IMR-90 (cell line): Measurements from ENCODE around the gene GAS2L2. TPM values are rescaled to one million over a fixed set of nuclear protein-coding genes. Genes with fewer than 3 reads are reported as not detected.
A peak's percentile ranks its signal among the peaks of the same experiment; 100 is the strongest.

Experiments used
- ATAC-seq: fragments of 200-7000 bp; cut with Tn5 transposase; 2 replicates; pipeline ENCODE4 v1.9.1; 2020; ENCODE audit warnings: low read depth, mild to moderate bottlenecking, moderate library complexity
- BruUV-seq: library from RNA; stranded (reverse); fragments of 400-500 nt; replicated peaks from 2 replicates; lab custom pipeline; 2021; lab: Mats Ljungman, UMichigan
- CTCF ChIA-PET: fragments of 300-600 bp; formaldehyde crosslinking; extraction: SDS; loops from one replicate; lab custom pipeline; 2021; ENCODE audit warnings: antibody characterized with exemption; lab: Yijun Ruan, JAX
- POLR2A ChIA-PET: fragments of 300-600 bp; sonication (Branson Sonifier 250); formaldehyde crosslinking; loops from one replicate; lab custom pipeline; 2022; ENCODE audit warnings: antibody characterized with exemption; ENCODE audit not compliant: unreplicated experiment; lab: Charles Lee
- DNase-seq: peaks from one replicate; pipeline ENCODE4 v3.0.0; 2013
- H2AFZ ChIP-seq: replicated peaks from 2 replicates; pipeline ENCODE3; 2013; ENCODE audit warnings: low read length, mild to moderate bottlenecking; ENCODE audit not compliant: poor library complexity
- H2AK5ac ChIP-seq: 2 replicates; pipeline ENCODE4 v1.6.1; 2013; ENCODE audit warnings: low read depth, low read length, inconsistent platforms
- H2AK9ac ChIP-seq: replicated peaks from 2 replicates; pipeline ENCODE3; 2013; ENCODE audit warnings: mild to moderate bottlenecking, low read depth, low read length, moderate library complexity; ENCODE audit not compliant: poor library complexity
- H2BK120ac ChIP-seq: 2 replicates; pipeline ENCODE4 v1.6.1; 2013; ENCODE audit warnings: low read depth, low read length, inconsistent platforms
- H2BK15ac ChIP-seq: 3 replicates; pipeline ENCODE4 v1.6.1; 2013; ENCODE audit warnings: low read depth, low read length, inconsistent platforms
- H2BK20ac ChIP-seq: 2 replicates; pipeline ENCODE4 v1.6.1; 2013; ENCODE audit warnings: low read depth, mild to moderate bottlenecking, inconsistent platforms, low read length, moderate library complexity
- H2BK5ac ChIP-seq: 2 replicates; pipeline ENCODE4 v1.6.1; 2013; ENCODE audit warnings: mild to moderate bottlenecking, low read depth, low read length, inconsistent platforms; ENCODE audit not compliant: poor library complexity, severe bottlenecking
- H3K14ac ChIP-seq: replicated peaks from 2 replicates; pipeline ENCODE4 v1.6.1; 2013; ENCODE audit warnings: low read depth, low read length, inconsistent platforms
- H3K18ac ChIP-seq: 2 replicates; pipeline ENCODE4 v1.6.1; 2013; ENCODE audit warnings: low read depth, low read length, control low read depth
- H3K23ac ChIP-seq: 2 replicates; pipeline ENCODE4 v1.6.1; 2013; ENCODE audit warnings: low read depth, low read length, inconsistent platforms
- H3K27ac ChIP-seq: 2 replicates; pipeline ENCODE4 v1.5.1; 2013; ENCODE audit warnings: mild to moderate bottlenecking, control low read depth, low read length; ENCODE audit not compliant: insufficient read depth
- H3K27me3 ChIP-seq: 2 replicates; pipeline ENCODE4 v1.6.1; 2013; ENCODE audit warnings: low read length; ENCODE audit not compliant: control insufficient read depth, insufficient read depth
- H3K36me3 ChIP-seq: 2 replicates; pipeline ENCODE4 v1.6.1; 2013; ENCODE audit warnings: low read length, mixed read lengths; ENCODE audit not compliant: control insufficient read depth, insufficient read depth
- H3K4ac ChIP-seq: 2 replicates; pipeline ENCODE4 v1.6.1; 2013; ENCODE audit warnings: low read depth, low read length, inconsistent platforms
- H3K4me1 ChIP-seq: 2 replicates; pipeline ENCODE4 v1.6.1; 2013; ENCODE audit warnings: low read length, mixed read lengths; ENCODE audit not compliant: control insufficient read depth, insufficient read depth
- H3K4me2 ChIP-seq: 2 replicates; pipeline ENCODE4 v1.6.1; 2013; ENCODE audit warnings: low read depth, mild to moderate bottlenecking, control low read depth, low read length, moderate library complexity
- H3K4me3 ChIP-seq: 2 replicates; pipeline ENCODE4 v1.5.1; 2013; ENCODE audit warnings: low read depth, mild to moderate bottlenecking, control low read depth, low read length, moderate library complexity; ENCODE audit not compliant: insufficient read depth
- H3K56ac ChIP-seq: 2 replicates; pipeline ENCODE4 v1.6.1; 2013; ENCODE audit warnings: low read length, inconsistent platforms; ENCODE audit not compliant: insufficient read depth; ENCODE audit errors: extremely low read depth
- H3K79me1 ChIP-seq, 2 experiments: 2 replicates each; pipeline ENCODE4 v1.6.1; 2013; ENCODE audit warnings: low read length in 2 of 2, inconsistent platforms in 1 of 2, low read depth in 1 of 2
- H3K9ac ChIP-seq: 2 replicates; pipeline ENCODE4 v1.6.1; 2013; ENCODE audit warnings: low read depth, low read length, control low read depth
- H3K9me1 ChIP-seq: 2 replicates; pipeline ENCODE4 v1.6.1; 2013; ENCODE audit warnings: low read length, inconsistent platforms; ENCODE audit not compliant: insufficient read depth
- H3K9me3 ChIP-seq: 2 replicates; pipeline ENCODE4 v1.6.1; 2013; ENCODE audit warnings: low read length; ENCODE audit not compliant: control insufficient read depth, insufficient read depth
- H4K20me1 ChIP-seq: 2 replicates; pipeline ENCODE4 v1.6.1; 2013; ENCODE audit warnings: low read length, inconsistent platforms; ENCODE audit not compliant: insufficient read depth
- H4K5ac ChIP-seq: 2 replicates; pipeline ENCODE4 v1.6.1; 2013; ENCODE audit warnings: mild to moderate bottlenecking, low read depth, low read length, control low read depth
- H4K8ac ChIP-seq, 2 experiments: 2 replicates each; pipeline ENCODE4 v1.6.1; 2013; ENCODE audit warnings: low read depth in 2 of 2, low read length in 2 of 2, control low read depth in 1 of 2, inconsistent platforms in 1 of 2
- H4K91ac ChIP-seq: 2 replicates; pipeline ENCODE4 v1.6.1; 2013; ENCODE audit warnings: low read depth, low read length, inconsistent platforms; ENCODE audit not compliant: insufficient read depth
- ELK1 ChIP-seq: fragments of 150-350 bp; IDR thresholded peaks from 2 replicates; pipeline ENCODE4 v1.6.1; 2016; ENCODE audit warnings: low read depth, mild to moderate bottlenecking, low read length, moderate library complexity, borderline replicate concordance
- MAFK ChIP-seq: IDR thresholded peaks from 2 replicates; pipeline ENCODE4 v1.6.1; 2012; ENCODE audit warnings: low read depth, low read length, improper control_type of control experiment
- POLR2A ChIP-seq: IDR thresholded peaks from 2 replicates; pipeline ENCODE4 v1.6.1; 2012; ENCODE audit warnings: mild to moderate bottlenecking, low read depth, low read length
- RAD21 ChIP-seq: IDR thresholded peaks from 2 replicates; pipeline ENCODE4 v1.6.1; 2012; ENCODE audit warnings: low read length, improper control_type of control experiment
- SMC3 ChIP-seq: fragments of 150-350 bp; IDR thresholded peaks from 2 replicates; pipeline ENCODE4 v1.6.1; 2016; ENCODE audit warnings: low read depth, mild to moderate bottlenecking, antibody characterized with exemption, low read length, moderate library complexity
- WGBS, 2 experiments: methylation state at CpG; one replicate each; pipeline versions ENCODE4 v1.1.5 to v1.1.7; 2013; ENCODE audit warnings: missing lambda C conversion rate in 2 of 2; ENCODE audit not compliant: insufficient read length in 1 of 2; ENCODE audit errors: extremely low coverage in 2 of 2; 5-methylcytosine and 5-hydroxymethylcytosine counted together
- dilution Hi-C: fragments of 300-500 bp; cut with HindIII; formaldehyde crosslinking; loops from one replicate; pipeline ENCODE4 v1.14.3; 2018; ENCODE audit warnings: low sequenced_read_pairs; ENCODE audit not compliant: unreplicated experiment
- in situ Hi-C: fragments of 300-500 bp; cut with MboI; formaldehyde crosslinking; loops from 3 replicates; pipeline ENCODE4 v1.14.3; 2019; ENCODE audit warnings: low sequenced_read_pairs, inconsistent platforms, mixed read lengths
- intact Hi-C: fragments of 100-400 bp; cut with micrococcal nuclease; formaldehyde crosslinking; loops from 2 replicates; pipeline ENCODE4 v1.10.0; 2022
- polyA plus RNA-seq, 3 experiments: library from polyadenylated mRNA; depleted of rRNA; stranded (reverse); fragments of >200 nt; gene quantifications; 2 replicates each; pipeline ENCODE4 v1.2.3, GENCODE V29; 2012; ENCODE audit warnings: low replicate concordance in 1 of 3
- total RNA-seq: library from RNA; depleted of rRNA; stranded (reverse); fragments of >200 nt; gene quantifications from 2 replicates; pipeline ENCODE4 v1.2.3, GENCODE V29; 2012

Gene GAS2L2
- total and polyA plus RNA-seq, 2 of the 4 experiments (the other 2 are of a cell fraction): 0.02 TPM; not detected in 1

GRCh38 chr17:35778641-35779196 is 25.7 kb upstream of the GAS2L2 start:
- intact Hi-C loops: no loop called here

More at GRCh38 chr17:35778641-35779196, 25.7 kb upstream of the GAS2L2 start:
- DNase-seq: no peak
- no peak overlapping the region for H3K9ac ChIP-seq
- H3K4ac ChIP-seq: peak overlapping the region; percentile 71
- peak overlapping the region; percentile 63; the same call in 2 of the 3 replicates for H2BK15ac ChIP-seq
- in situ Hi-C loops (no loop called here), dilution Hi-C loops (no loop called here)
- H3K36me3 ChIP-seq: no peaks in the 10 kb centered on the region
- no peak for ATAC-seq
- H3K4me3 ChIP-seq: no peak overlapping the region
- BruUV-seq: no TSS peak
- H3K4me2 ChIP-seq: peak overlapping the region; percentile 7; the same call in 1 of the 2 replicates
- no peak overlapping the region; the same call in 1 of the 2 replicates for H4K5ac ChIP-seq
- H3K56ac ChIP-seq: no peak overlapping the region
- peak overlapping the region; percentile 61 for H2BK120ac ChIP-seq
- no peak overlapping the region for H2BK5ac ChIP-seq
- H4K20me1 ChIP-seq: no peaks in the 10 kb centered on the region
- ChIA-PET POLR2A (no interaction called here), CTCF (interaction anchor here (1.0 kb wide), 2 partner anchors 20 to 26 kb away, joined by 3 read pairs; no protein-coding TSS in a partner anchor)
- peaks cover 32% of the 10 kb centered on the region for H3K27me3 ChIP-seq
- peaks cover 16% of the 10 kb centered on the region for H3K9me1 ChIP-seq
- H4K91ac ChIP-seq: peak overlapping the region; percentile 63
- TF ChIP-seq RAD21: no peak
- no peak for TF ChIP-seq SMC3
- no peak for TF ChIP-seq POLR2A
- no peak for TF ChIP-seq MAFK
- no peak for TF ChIP-seq ELK1
- no peak overlapping the region for H4K8ac ChIP-seq
- peak overlapping the region; percentile 74 for H2AK9ac ChIP-seq
- H3K18ac ChIP-seq: peak overlapping the region; percentile 48
- H2AFZ ChIP-seq: no peak overlapping the region
- peak overlapping the region; percentile 34; the same call in 1 of the 2 replicates for H3K14ac ChIP-seq
- WGBS, 2 experiments: 84% methylated on average over 10 of the region's 16 CpGs; no CpG with 5 or more reads in 1 of the 2 experiments
- peak overlapping the region; percentile 96 for H2BK20ac ChIP-seq
- peaks cover 29% of the 10 kb centered on the region for H3K4me1 ChIP-seq
- no peaks in the 10 kb centered on the region for H3K9me3 ChIP-seq
- H3K79me1 ChIP-seq: no peaks in the 10 kb centered on the region
- H2AK5ac ChIP-seq: peak overlapping the region; percentile 66
- peak overlapping the region; percentile 22; the same call in 1 of the 2 replicates for H3K27ac ChIP-seq
- 0 out of 2 replicates have a peak overlapping the region, but pooled peaks have one; percentile 13 for H3K23ac ChIP-seq
